HT-29 (cell line): ENCODE measurements around the gene TMEM174. TPM values are rescaled to one million over a fixed set of nuclear protein-coding genes. Genes with fewer than 3 reads are reported as not detected.

Source experiments
- DNase-seq: peaks from one replicate; pipeline ENCODE4 v3.0.0-alpha.2; 2015; ENCODE audit warnings: low spot score
- total RNA-seq: library from RNA; depleted of rRNA; stranded (reverse); fragments of >200 nt; shearing (Covaris generic); gene quantifications from 2 replicates; pipeline ENCODE4 v1.2.3, GENCODE V29; 2014; rRNA removed

TMEM174 gene
- total RNA-seq, 1 experiment from 2014 or later, result not detected

DNA sequence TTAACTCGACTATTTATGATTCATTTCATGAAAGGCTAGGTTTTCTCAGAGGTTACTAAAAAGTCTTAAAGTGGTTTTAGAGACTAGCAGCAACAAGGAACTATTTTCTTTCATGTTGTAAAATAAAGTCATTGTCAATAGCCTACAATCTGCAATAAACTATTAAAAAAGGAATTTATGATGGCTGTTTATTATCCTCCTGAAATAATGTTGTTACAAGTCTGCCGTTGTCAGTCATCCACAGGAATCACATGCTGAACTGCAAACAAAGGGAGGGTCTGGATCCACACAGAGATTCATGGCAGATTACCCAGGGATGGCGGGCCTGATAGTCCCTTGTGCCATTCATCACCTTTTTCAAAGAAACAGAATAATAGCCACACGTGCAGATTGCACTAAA, 49.2 kb downstream of the TMEM174 start:
- no peak for DNase-seq

Other genes starting within 250 kb of the TMEM174 start
- gene FCHO2, start 217.2 kb upstream of the TMEM174 start, total RNA-seq, result 3.7 and 10.2 TPM in 2 replicates
- not detected in 2 replicates for gene TMEM171, start 52.6 kb upstream of the TMEM174 start, total RNA-seq